Mammary epithelial cell (primary cell): ENCODE measurements around the gene SORBS1.

Experiments used
- CTCF ChIP-seq, 2 donors: IDR thresholded peaks in 1 of 2; conservative IDR thresholded peaks in 1 of 2; 2 replicates each; pipeline ENCODE4 v1.5.1; 2011 to 2012; ENCODE audit warnings: inconsistent platforms in 2 of 2, low read length in 2 of 2, mild to moderate bottlenecking in 2 of 2, control low read depth in 1 of 2, low read depth in 1 of 2; ENCODE audit not compliant: insufficient read depth in 1 of 2; ENCODE audit errors: extremely low read depth in 1 of 2
- EZH2 ChIP-seq: IDR thresholded peaks from 2 replicates; pipeline ENCODE4 v1.6.1; 2012; ENCODE audit warnings: low read length, inconsistent platforms, borderline replicate concordance

DNA sequence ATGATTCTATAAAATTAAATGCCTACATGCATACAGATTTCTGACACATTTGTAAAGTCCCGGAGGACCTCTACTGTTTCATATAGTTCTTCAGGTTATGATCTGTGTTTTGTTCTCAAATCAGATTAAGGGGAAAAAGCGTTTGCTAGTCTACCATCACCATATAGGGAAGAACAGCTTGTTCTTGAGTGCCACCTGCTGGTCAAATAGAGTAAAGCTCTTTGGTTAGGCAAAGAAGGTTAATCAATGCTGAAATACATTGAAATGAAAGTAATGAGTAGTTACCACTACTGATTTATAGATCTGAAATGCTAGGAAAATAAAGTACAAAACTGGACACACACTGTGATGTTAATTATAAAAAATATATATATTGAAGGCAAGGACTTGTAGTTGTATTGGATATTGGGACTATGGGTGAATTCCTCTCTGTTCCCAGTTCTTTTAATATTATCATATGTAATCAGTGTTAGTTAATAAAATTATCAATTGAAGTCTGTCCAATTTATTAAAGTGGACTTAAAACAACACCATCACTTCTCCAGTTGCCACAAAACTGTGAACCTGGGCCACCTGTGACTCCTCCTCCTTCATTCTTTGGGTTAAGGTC is 197.8 kb downstream of the SORBS1 start:
- TF ChIP-seq CTCF (conservative IDR thresholded peaks at IDR 0.05 in 1 of 2, IDR thresholded peaks at IDR 0.05 in 1 of 2; ENCODE audit: extremely low read depth in 1 of 2, insufficient read depth in 1 of 2, low read depth in 1 of 2, low read length in 2 of 2) (peak; percentile 85 to 94), EZH2 (no peak)
